Measurements from ENCODE around the gene YY2.

DNA sequence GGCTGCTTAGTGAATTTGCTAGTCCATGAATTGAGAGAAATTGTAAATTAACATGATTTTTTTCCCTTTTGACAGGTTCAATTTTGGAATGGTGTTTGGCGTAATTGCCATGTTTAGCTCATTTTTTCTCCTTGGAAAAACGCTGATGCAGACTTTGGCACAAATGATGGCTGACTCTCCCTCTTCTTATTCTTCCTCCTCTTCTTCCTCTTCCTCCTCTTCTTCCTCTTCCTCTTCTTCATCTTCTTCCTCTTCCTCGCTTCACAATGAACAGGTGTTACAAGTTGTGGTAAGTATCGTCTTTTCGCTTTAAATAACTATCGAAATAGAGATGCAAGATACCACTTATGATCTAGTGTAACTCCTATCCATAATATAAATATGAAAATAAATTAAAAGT, 10.7 kb upstream of the YY2 start:
- TF ChIP-seq, protein P1, sequence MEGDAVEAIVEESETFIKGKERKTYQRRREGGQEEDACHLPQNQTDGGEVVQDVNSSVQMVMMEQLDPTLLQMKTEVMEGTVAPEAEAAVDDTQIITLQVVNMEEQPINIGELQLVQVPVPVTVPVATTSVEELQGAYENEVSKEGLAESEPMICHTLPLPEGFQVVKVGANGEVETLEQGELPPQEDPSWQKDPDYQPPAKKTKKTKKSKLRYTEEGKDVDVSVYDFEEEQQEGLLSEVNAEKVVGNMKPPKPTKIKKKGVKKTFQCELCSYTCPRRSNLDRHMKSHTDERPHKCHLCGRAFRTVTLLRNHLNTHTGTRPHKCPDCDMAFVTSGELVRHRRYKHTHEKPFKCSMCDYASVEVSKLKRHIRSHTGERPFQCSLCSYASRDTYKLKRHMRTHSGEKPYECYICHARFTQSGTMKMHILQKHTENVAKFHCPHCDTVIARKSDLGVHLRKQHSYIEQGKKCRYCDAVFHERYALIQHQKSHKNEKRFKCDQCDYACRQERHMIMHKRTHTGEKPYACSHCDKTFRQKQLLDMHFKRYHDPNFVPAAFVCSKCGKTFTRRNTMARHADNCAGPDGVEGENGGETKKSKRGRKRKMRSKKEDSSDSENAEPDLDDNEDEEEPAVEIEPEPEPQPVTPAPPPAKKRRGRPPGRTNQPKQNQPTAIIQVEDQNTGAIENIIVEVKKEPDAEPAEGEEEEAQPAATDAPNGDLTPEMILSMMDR (IDR thresholded peaks at IDR 0.05) = no peak
- TF ChIP-seq EZH2 (IDR thresholded peaks at IDR 0.05; ENCODE audit: borderline replicate concordance, insufficient read depth, low read depth, low read length, poor library complexity, severe bottlenecking) = no peak

Measured in B cell (primary cell).